Neuronal stem cell (in vitro differentiated cells): ENCODE results near the gene NSG1.

Experiments
- DNase-seq: peaks from one replicate; pipeline ENCODE4 v3.0.0-alpha.2; 2013; ENCODE audit warnings: low spot score
- H2AFZ ChIP-seq: one replicate; pipeline ENCODE4 v1.6.1; 2013; ENCODE audit warnings: mild to moderate bottlenecking, low read length, inconsistent platforms
- H2AK5ac ChIP-seq: 2 replicates; pipeline ENCODE4 v1.6.1; 2013; ENCODE audit warnings: low read depth, mild to moderate bottlenecking, inconsistent platforms, low read length, moderate library complexity, mixed read lengths
- H2BK120ac ChIP-seq: 2 replicates; pipeline ENCODE4 v1.6.1; 2013; ENCODE audit warnings: low read depth, mild to moderate bottlenecking, inconsistent platforms, low read length, moderate library complexity, mixed read lengths
- H2BK12ac ChIP-seq: one replicate; pipeline ENCODE4 v1.6.1; 2013; ENCODE audit warnings: low read length, inconsistent platforms
- H2BK15ac ChIP-seq: 2 replicates; pipeline ENCODE4 v1.6.1; 2013; ENCODE audit warnings: mild to moderate bottlenecking, low read length, inconsistent platforms, mixed read lengths
- H2BK5ac ChIP-seq: one replicate; pipeline ENCODE4 v1.6.1; 2013; ENCODE audit warnings: inconsistent platforms, mild to moderate bottlenecking, low read length, moderate library complexity
- H3K14ac ChIP-seq: one replicate; pipeline ENCODE4 v1.6.1; 2013; ENCODE audit warnings: low read length, inconsistent platforms
- H3K18ac ChIP-seq: 2 replicates; pipeline ENCODE4 v1.6.1; 2013; ENCODE audit warnings: low read length, inconsistent platforms
- H3K23ac ChIP-seq: 2 replicates; pipeline ENCODE4 v1.6.1; 2013; ENCODE audit warnings: low read depth, mild to moderate bottlenecking, mixed read lengths, low read length, inconsistent platforms; ENCODE audit not compliant: poor library complexity
- H3K27ac ChIP-seq: replicated peaks from 3 replicates; pipeline ENCODE4 v1.5.1; 2013; ENCODE audit warnings: low read length, inconsistent platforms
- H3K27me3 ChIP-seq, 3 experiments: 2 replicates each; pipeline ENCODE4 v1.6.1; 2013; ENCODE audit warnings: low read length in 3 of 3, mild to moderate bottlenecking in 2 of 3, inconsistent platforms in 1 of 3, low read depth in 1 of 3, mixed read lengths in 1 of 3, moderate library complexity in 1 of 3; ENCODE audit not compliant: control insufficient read depth in 3 of 3, insufficient read depth in 3 of 3
- H3K36me3 ChIP-seq, 2 donors: replicated peaks in 1 of 2; 2 replicates each; pipeline ENCODE4 v1.6.1; 2013; ENCODE audit warnings: low read length in 2 of 2; ENCODE audit not compliant: control insufficient read depth in 2 of 2, insufficient read depth in 2 of 2
- H3K4ac ChIP-seq: 2 replicates; pipeline ENCODE4 v1.6.1; 2013; ENCODE audit warnings: inconsistent platforms, mild to moderate bottlenecking, low read length, moderate library complexity
- H3K4me1 ChIP-seq, 2 donors: 1 replicate in 1 of 2; 2 replicates in 1 of 2; pipeline ENCODE4 v1.6.1; 2013; ENCODE audit warnings: low read length in 2 of 2, low read depth in 1 of 2; ENCODE audit not compliant: control insufficient read depth in 2 of 2, insufficient read depth in 1 of 2
- H3K4me2 ChIP-seq: one replicate; pipeline ENCODE4 v1.6.1; 2013; ENCODE audit warnings: mild to moderate bottlenecking, low read length, inconsistent platforms; ENCODE audit not compliant: insufficient read depth, poor library complexity, severe bottlenecking
- H3K4me3 ChIP-seq, 2 donors: 2 replicates each; pipeline ENCODE4 v1.5.1; 2013; ENCODE audit warnings: low read length in 2 of 2, mild to moderate bottlenecking in 2 of 2, inconsistent platforms in 1 of 2, moderate library complexity in 1 of 2
- H3K79me1 ChIP-seq: one replicate; pipeline ENCODE4 v1.6.1; 2013; ENCODE audit warnings: low read depth, mild to moderate bottlenecking, inconsistent platforms, low read length, moderate library complexity
- H3K9ac ChIP-seq: one replicate; pipeline ENCODE4 v1.6.1; 2013; ENCODE audit warnings: mild to moderate bottlenecking, low read depth, low read length, inconsistent platforms; ENCODE audit not compliant: poor library complexity
- H3K9me3 ChIP-seq, 2 donors: replicated peaks in 1 of 2; 2 replicates each; pipeline versions ENCODE3 to v1.6.1; 2013; ENCODE audit warnings: low read length in 2 of 2, mild to moderate bottlenecking in 2 of 2, inconsistent platforms in 1 of 2, low read depth in 1 of 2, mixed read lengths in 1 of 2, moderate library complexity in 1 of 2; ENCODE audit not compliant: control insufficient read depth in 2 of 2, insufficient read depth in 1 of 2
- H4K8ac ChIP-seq: one replicate; pipeline ENCODE4 v1.6.1; 2013; ENCODE audit warnings: low read depth, mild to moderate bottlenecking, inconsistent platforms, low read length, moderate library complexity
- H4K91ac ChIP-seq: one replicate; pipeline ENCODE4 v1.6.1; 2013; ENCODE audit warnings: low read length, low read depth, mild to moderate bottlenecking, inconsistent platforms; ENCODE audit not compliant: poor library complexity
- WGBS, 2 donors: extraction: QIAGEN DNeasy Blood & Tissue Kit; methylation state at CpG; one replicate each; pipeline ENCODE4 v1.1.7; 2013; ENCODE audit warnings: missing lambda C conversion rate in 2 of 2, mixed read lengths in 1 of 2; ENCODE audit not compliant: insufficient read length in 2 of 2, insufficient replicate concordance in 1 of 2; ENCODE audit errors: extremely low coverage in 2 of 2; 5-methylcytosine and 5-hydroxymethylcytosine counted together

Gene NSG1

DNA sequence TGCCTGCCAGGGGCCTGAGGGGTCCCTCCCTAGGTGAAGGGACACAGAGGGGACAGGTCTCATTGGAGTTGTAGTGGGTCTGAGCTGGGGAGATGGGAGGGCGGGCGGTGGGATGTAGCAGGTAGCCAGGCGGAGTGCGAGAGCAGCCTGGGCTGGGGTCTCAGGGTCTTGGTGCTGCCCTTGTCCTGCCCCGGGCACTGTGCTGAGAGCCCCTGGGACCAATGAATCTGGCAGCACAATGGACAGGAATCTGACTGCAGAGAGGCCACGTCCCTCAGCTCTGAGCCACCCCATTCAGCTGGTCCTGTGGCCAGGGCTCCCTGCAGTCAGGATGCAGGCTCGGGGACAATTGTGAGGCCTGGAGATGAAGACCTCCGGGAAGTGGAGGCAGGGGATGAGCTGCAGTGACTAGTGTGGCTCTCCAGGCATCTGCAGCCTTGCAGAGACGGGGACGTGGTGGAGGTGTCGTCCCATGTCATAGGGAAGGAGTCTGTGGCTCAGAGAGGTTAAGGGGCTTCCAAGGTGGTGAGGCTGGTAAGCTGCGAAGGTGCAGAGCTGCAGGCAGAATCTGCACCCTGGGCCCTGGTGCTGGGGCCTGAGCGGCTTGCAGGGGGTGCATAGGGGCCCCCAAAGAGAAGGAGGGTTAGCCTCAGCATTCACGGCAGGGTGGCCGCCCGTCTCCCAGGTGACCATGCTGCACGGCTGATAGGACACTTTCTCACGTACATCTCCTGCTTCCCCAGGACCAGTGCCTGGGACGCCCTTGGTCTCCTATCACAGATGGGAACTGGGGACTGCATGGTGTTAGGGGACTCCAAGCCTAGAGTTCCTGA, 20.6 kb downstream of the NSG1 start:
- WGBS, 2 donors: no CpG with 5 or more reads among the region's 19 CpGs
- peak overlapping the region; percentile 15 for H3K18ac ChIP-seq

DNA sequence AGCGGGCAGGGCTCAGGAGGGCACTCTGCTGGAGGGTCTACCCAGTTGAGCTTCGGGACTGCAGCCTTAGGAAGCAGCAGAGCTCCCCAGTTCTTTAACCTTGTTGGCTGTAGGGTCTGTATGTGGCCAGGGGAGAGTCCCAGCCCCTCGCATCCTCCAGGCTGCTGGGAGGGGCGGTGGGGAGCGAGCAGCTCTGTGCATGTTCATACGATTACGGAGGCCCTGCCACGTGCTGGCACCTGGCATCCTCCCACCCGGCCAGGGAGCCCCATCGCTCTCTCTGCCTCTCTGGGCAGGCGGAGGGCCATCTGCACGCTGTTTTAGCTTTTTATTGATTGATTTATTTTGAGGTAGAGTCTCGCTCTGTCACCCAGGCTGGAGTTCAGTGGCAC, 21.2 kb downstream of the NSG1 start:
- Histone ChIP-seq H3K27me3 (no peaks in the 10 kb centered on the region), H3K36me3 (peaks cover 0 to 15% of the 10 kb centered on the region in 2 donors), H3K4me2 (no peak overlapping the region), H3K4me3 (no peak overlapping the region), H2AFZ (no peak overlapping the region), H2AK5ac (peak overlapping the region; percentile 21), H2BK15ac (no peak overlapping the region), H3K27ac (no peak overlapping the region), H3K14ac (no peak overlapping the region), H3K4ac (no peak overlapping the region), H2BK120ac (peak overlapping the region; percentile 9), H2BK12ac (no peak overlapping the region), H2BK5ac (peak overlapping the region; percentile 32), H3K9me3 (peaks cover 0 to 2% of the 10 kb centered on the region in 2 donors), H3K4me1 (peaks cover 4 to 9% of the 10 kb centered on the region in 2 donors), H3K79me1 (no peaks in the 10 kb centered on the region), H3K18ac (peak overlapping the region; percentile 80), H4K8ac (no peak overlapping the region), H3K9ac (no peak overlapping the region), H3K23ac (no peak overlapping the region), H4K91ac (no peak overlapping the region)
- DNase-seq: no peak
- WGBS, 2 donors: no CpG with 5 or more reads among the region's 13 CpGs

More for the DNA sequence above, 20.6 kb downstream of the NSG1 start:
- H2BK120ac ChIP-seq: peak overlapping the region; percentile 9
- peak overlapping the region; percentile 26 for H4K91ac ChIP-seq
- H3K27me3 ChIP-seq: no peaks in the 10 kb centered on the region
- no peak overlapping the region for H2BK12ac ChIP-seq
- no peak overlapping the region for H2AFZ ChIP-seq
- peaks cover 0 to 15% of the 10 kb centered on the region in 2 donors for H3K36me3 ChIP-seq
- peak overlapping the region; percentile 87 for H3K23ac ChIP-seq
- H3K4me2 ChIP-seq: no peak overlapping the region
- no peaks in the 10 kb centered on the region for H3K79me1 ChIP-seq
- peak overlapping the region; percentile 44 for H3K9ac ChIP-seq
- H3K4me3 ChIP-seq: no peak overlapping the region
- H3K14ac ChIP-seq: peak overlapping the region; percentile 75
- no peak overlapping the region for H3K27ac ChIP-seq
- no peak overlapping the region for H4K8ac ChIP-seq
- H3K4me1 ChIP-seq: peaks cover 4 to 9% of the 10 kb centered on the region in 2 donors
- no peak overlapping the region for H2BK15ac ChIP-seq
- DNase-seq: no peak
- H3K9me3 ChIP-seq: peaks cover 0 to 2% of the 10 kb centered on the region in 2 donors
- no peak overlapping the region for H3K4ac ChIP-seq
- peak overlapping the region; percentile 78 for H2AK5ac ChIP-seq
- H2BK5ac ChIP-seq: peak overlapping the region; percentile 32

DNA sequence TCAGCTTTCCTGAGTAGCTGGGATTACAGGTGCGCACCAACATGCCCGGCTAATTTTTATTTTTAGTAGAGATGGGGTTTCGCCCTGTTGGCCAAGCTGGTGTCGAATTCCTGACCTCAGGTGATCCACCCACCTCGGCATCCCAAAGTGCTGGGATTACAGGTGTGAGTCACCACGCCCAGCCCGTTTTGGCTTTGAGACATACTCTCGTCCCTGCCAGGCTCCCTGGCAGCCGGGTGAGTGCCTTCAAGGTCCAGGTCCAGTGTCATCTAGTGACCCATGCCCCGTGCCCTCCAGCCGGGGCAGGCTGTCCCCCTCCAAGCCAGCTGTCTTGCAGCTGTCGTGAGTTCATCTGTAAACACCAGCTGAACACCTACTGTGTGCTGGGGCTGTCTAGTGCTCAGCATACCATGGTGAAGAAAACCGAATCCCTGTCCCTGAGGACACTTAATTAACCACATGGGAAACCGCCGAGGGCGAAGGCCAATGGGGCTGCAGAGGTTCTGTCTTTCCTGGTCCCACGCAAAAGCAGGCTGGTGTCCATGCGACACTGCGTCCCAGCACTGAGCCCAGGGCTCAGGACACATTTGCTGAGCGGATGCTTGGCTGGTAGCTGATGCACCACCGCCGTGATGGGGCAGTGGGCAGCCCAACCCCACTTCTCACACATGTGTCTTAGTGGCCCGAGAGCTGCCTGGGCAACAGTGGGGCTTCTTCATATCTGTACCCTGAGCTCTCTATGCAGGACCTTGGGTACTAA, 21.9 kb downstream of the NSG1 start:
- DNase-seq: no peak
- WGBS, 2 donors: no CpG with 5 or more reads among the region's 23 CpGs
- peak overlapping the region in 1 of 2 donors; percentile 14 for H3K4me3 ChIP-seq

More for the DNA sequence above, 21.9 kb downstream of the NSG1 start:
- H3K9me3 ChIP-seq: peaks cover 0 to 2% of the 10 kb centered on the region in 2 donors
- H2BK5ac ChIP-seq: no peak overlapping the region
- no peak overlapping the region for H3K27ac ChIP-seq
- H3K14ac ChIP-seq: peak overlapping the region; percentile 97
- peaks cover 4 to 9% of the 10 kb centered on the region in 2 donors for H3K4me1 ChIP-seq
- no peak overlapping the region for H3K4ac ChIP-seq
- H2AFZ ChIP-seq: no peak overlapping the region
- H3K23ac ChIP-seq: no peak overlapping the region
- no peak overlapping the region for H4K91ac ChIP-seq
- no peaks in the 10 kb centered on the region for H3K27me3 ChIP-seq
- H3K36me3 ChIP-seq: peaks cover 0 to 13% of the 10 kb centered on the region in 2 donors
- H3K4me2 ChIP-seq: no peak overlapping the region
- H3K9ac ChIP-seq: no peak overlapping the region
- peak overlapping the region; percentile 38 for H3K18ac ChIP-seq
- no peak overlapping the region for H2AK5ac ChIP-seq
- no peak overlapping the region for H2BK15ac ChIP-seq
- H4K8ac ChIP-seq: no peak overlapping the region
- H3K79me1 ChIP-seq: no peaks in the 10 kb centered on the region
- H2BK12ac ChIP-seq: no peak overlapping the region
- H2BK120ac ChIP-seq: no peak overlapping the region
